Uterus (tissue), 4 donors: Measurements from ENCODE around the gene CRACDL. TPM values are rescaled to one million over a fixed set of nuclear protein-coding genes. Genes with fewer than 3 reads are reported as not detected.

Experiments used
- DNase-seq, 2 donors: peaks; one replicate each; pipeline ENCODE4 v3.0.0-alpha.2; 2019 to 2020
- H3K27ac ChIP-seq, 2 donors: fragments of 200-600 bp; sonication (generic); 1 replicate in 1 of 2; 2 replicates in 1 of 2; pipeline ENCODE4 v1.5.1; 2016 to 2018
- H3K27me3 ChIP-seq, 2 donors: fragments of 200-600 bp; sonication (generic); one replicate each; pipeline ENCODE4 v1.5.1; 2018 to 2019; ENCODE audit warnings: control low read depth in 1 of 2
- H3K36me3 ChIP-seq, 2 donors: fragments of 200-600 bp; sonication (generic); one replicate each; pipeline ENCODE4 v1.5.1; 2019; ENCODE audit warnings: control low read depth in 1 of 2
- H3K4me1 ChIP-seq, 2 donors: fragments of 200-600 bp; sonication (generic); one replicate each; pipeline ENCODE4 v1.5.1; 2018 to 2019; ENCODE audit warnings: control low read depth in 1 of 2
- H3K4me3 ChIP-seq, 2 donors: fragments of 200-600 bp; sonication (generic); 1 replicate in 1 of 2; 2 replicates in 1 of 2; pipeline ENCODE4 v1.5.1; 2018 to 2019; ENCODE audit warnings: mild to moderate bottlenecking in 1 of 2
- H3K9me3 ChIP-seq, 2 donors: fragments of 200-600 bp; sonication (generic); one replicate each; pipeline ENCODE4 v1.5.1; 2019; ENCODE audit warnings: control low read depth in 1 of 2
- POLR2A ChIP-seq, 2 donors: fragments of 450-650 bp; IDR thresholded peaks; one replicate each; pipeline ENCODE4 v1.6.1; 2016; ENCODE audit warnings: antibody characterized with exemption in 2 of 2, mild to moderate bottlenecking in 1 of 2, moderate library complexity in 1 of 2
- intact Hi-C: fragments of 100-400 bp; cut with DNase I; formaldehyde crosslinking; loops from one replicate; pipeline ENCODE4 v1.15.1; 2023; ENCODE audit warnings: low total_unique reads
- total RNA-seq, 4 donors: library from RNA; depleted of rRNA in 3 of 4; stranded (reverse); fragments of >200 nt in 3 of 4; gene quantifications; one replicate each; pipeline versions ENCODE4 v1.1.0 to v1.2.4, GENCODE V29; 2014 to 2023
- TF ChIP-seq, protein P1 (sequence below), 4 experiments: fragments of 200-600 bp in 2 of 4; fragments of 450-650 bp in 2 of 4; sonication (generic) in 2 of 4; IDR thresholded peaks; one replicate each; pipeline ENCODE4 v1.5.1; 2016 to 2019; ENCODE audit warnings: antibody characterized with exemption in 4 of 4, mild to moderate bottlenecking in 2 of 4, moderate library complexity in 1 of 4
- donor health status: DM: yes; HTN: yes; CAD: no.

CRACDL gene
- total RNA-seq, 4 donors from 2014 or later: 1.5 to 14.6 (median 6.1) TPM

DNA sequence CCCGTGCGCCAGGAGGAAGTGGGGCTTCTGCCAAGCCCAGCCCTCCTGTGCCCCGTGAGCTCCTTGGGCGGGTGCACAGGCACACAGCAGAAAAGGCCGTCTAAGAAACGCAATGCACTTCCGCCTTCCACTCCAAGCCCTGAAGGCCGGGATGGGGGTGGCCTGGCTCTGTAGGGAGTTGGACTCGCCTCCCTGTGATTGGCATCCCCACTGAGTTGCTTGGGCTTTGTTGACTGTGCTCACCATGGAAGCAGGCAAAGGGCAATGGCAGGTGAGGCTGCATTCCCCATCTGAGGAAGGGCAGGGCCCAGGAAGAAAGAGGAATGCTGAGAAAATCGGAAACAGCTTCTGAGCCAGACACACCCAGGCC is 66.8 kb downstream of the CRACDL start:
- no peak for TF ChIP-seq POLR2A (IDR thresholded peaks at IDR 0.05)
- TF ChIP-seq, protein P1, sequence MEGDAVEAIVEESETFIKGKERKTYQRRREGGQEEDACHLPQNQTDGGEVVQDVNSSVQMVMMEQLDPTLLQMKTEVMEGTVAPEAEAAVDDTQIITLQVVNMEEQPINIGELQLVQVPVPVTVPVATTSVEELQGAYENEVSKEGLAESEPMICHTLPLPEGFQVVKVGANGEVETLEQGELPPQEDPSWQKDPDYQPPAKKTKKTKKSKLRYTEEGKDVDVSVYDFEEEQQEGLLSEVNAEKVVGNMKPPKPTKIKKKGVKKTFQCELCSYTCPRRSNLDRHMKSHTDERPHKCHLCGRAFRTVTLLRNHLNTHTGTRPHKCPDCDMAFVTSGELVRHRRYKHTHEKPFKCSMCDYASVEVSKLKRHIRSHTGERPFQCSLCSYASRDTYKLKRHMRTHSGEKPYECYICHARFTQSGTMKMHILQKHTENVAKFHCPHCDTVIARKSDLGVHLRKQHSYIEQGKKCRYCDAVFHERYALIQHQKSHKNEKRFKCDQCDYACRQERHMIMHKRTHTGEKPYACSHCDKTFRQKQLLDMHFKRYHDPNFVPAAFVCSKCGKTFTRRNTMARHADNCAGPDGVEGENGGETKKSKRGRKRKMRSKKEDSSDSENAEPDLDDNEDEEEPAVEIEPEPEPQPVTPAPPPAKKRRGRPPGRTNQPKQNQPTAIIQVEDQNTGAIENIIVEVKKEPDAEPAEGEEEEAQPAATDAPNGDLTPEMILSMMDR (IDR thresholded peaks at IDR 0.05): no peak
- intact Hi-C loops: no loop called here
- no peaks in the 10 kb centered on the region for H3K9me3 ChIP-seq
- H3K4me3 ChIP-seq: no peak overlapping the region
- no peak overlapping the region for H3K27ac ChIP-seq
- no peaks in the 10 kb centered on the region for H3K4me1 ChIP-seq
- H3K27me3 ChIP-seq: no peaks in the 10 kb centered on the region
- no peaks in the 10 kb centered on the region for H3K36me3 ChIP-seq
- no peak for DNase-seq

- DNase-seq: no peak
- H3K9me3 ChIP-seq: no peaks in the 10 kb centered on the region
- no peaks in the 10 kb centered on the region for H3K36me3 ChIP-seq
- no peaks in the 10 kb centered on the region for H3K4me1 ChIP-seq
- no peak overlapping the region for H3K27ac ChIP-seq
- no peak for TF ChIP-seq POLR2A (IDR thresholded peaks at IDR 0.05)
- intact Hi-C loops: no loop called here
- H3K27me3 ChIP-seq: no peaks in the 10 kb centered on the region
- no peak overlapping the region for H3K4me3 ChIP-seq
These were observed 67.3 kb downstream of the CRACDL start for GRCh38 chr2:98868548-98869271.

DNA sequence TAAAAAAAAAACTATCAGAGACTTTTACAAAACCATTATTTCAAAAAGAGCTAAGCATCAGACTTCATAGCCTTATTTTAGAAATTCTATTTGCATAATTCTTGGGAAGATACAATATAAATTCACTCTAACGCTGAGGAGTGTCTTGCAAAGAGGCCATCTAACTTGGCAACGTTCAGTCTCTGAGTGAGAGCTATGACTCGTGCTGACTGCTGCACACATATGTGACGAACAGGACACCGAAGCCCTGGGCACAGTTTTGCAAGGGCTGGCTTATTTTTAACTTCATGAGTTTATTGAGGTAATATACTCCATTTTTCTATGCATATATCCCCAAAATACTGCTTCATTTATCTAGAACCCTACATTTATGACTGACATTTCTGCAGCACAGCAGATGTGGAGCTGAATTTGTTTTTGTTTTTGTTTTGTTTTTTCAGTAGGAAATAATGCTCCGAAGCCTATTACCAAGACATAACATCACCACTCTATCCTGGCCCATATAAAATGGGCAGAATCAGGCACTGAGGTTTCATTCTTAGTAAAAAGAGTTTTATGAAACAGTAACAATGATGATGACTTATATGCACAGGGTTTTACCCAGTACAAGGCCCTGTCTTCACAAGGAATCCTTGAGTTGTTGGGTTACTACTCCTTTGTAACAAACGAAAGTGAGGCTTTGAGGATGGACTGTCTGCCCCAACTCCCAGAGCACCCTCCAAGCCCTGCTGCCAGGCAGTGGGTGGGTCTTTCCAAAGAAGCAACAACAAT is 68.3 kb downstream of the CRACDL start:
- intact Hi-C loops: no loop called here
- no peaks in the 10 kb centered on the region for H3K27me3 ChIP-seq
- no peak overlapping the region for H3K27ac ChIP-seq
- no peak for DNase-seq
- H3K4me3 ChIP-seq: no peak overlapping the region
- H3K36me3 ChIP-seq: no peaks in the 10 kb centered on the region
- H3K9me3 ChIP-seq: no peaks in the 10 kb centered on the region
- TF ChIP-seq POLR2A (IDR thresholded peaks at IDR 0.05): no peak
- TF ChIP-seq, protein P1 (IDR thresholded peaks at IDR 0.05): no peak
- no peaks in the 10 kb centered on the region for H3K4me1 ChIP-seq

DNA sequence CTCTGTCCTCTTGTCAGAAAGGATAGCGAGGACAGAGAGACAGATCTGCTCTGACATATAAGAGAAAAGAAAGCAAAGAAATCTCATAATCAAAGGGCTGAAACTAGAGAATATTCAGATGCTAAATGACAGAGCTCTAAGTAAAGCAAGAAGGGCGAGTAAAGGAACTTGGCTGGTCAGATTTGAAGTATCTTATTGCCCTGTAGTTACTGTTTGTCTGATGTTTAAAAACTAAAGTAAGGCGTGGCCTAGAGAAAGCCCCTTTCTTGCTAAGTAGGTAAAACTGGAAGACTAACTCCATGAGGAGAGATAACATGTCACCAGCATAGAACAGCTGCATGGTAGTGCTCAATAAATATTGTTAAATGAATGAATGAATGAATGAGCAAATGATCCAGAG is 70.0 kb downstream of the CRACDL start:
- intact Hi-C loops: no loop called here
- no peak for TF ChIP-seq POLR2A (IDR thresholded peaks at IDR 0.05)
- TF ChIP-seq, protein P1 (IDR thresholded peaks at IDR 0.05): no peak
- Histone ChIP-seq H3K4me3 (no peak overlapping the region), H3K27me3 (no peaks in the 10 kb centered on the region), H3K9me3 (no peaks in the 10 kb centered on the region), H3K4me1 (no peaks in the 10 kb centered on the region), H3K27ac (no peak overlapping the region), H3K36me3 (no peaks in the 10 kb centered on the region)
- no peak for DNase-seq

DNA sequence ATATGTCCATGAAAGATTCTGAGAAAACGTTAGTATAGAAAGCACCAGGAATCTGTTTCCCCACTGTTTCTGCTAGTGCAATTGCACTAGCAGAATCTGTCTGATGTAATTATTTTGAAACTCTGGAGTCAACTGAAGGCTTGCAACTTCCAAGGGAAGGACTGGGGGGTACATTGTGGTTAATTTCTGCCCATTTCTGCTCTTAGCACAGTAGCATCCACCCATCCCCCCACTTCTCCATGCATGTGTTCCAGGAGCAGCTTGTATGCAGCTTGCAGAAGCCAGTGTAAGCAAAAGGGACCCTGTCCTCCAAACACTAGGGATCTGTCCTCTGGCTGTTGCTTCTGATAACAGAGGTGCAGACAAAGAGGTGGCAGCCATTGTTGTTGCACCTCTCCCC is 74.4 kb downstream of the CRACDL start:
- Histone ChIP-seq H3K36me3 (no peaks in the 10 kb centered on the region), H3K4me1 (no peaks in the 10 kb centered on the region), H3K9me3 (no peaks in the 10 kb centered on the region), H3K4me3 (no peak overlapping the region), H3K27ac (no peak overlapping the region), H3K27me3 (no peaks in the 10 kb centered on the region)
- TF ChIP-seq POLR2A (IDR thresholded peaks at IDR 0.05): no peak
- TF ChIP-seq, protein P1 (IDR thresholded peaks at IDR 0.05): no peak
- no peak for DNase-seq
- intact Hi-C loops: no loop called here
